ENCODE data around the gene LARP4B. TPM values are rescaled to one million over a fixed set of nuclear protein-coding genes. Genes with fewer than 3 reads are reported as not detected.

LARP4B gene
- polyA plus RNA-seq, 1 donor from 2014 or later, result 14.2 TPM

DNA sequence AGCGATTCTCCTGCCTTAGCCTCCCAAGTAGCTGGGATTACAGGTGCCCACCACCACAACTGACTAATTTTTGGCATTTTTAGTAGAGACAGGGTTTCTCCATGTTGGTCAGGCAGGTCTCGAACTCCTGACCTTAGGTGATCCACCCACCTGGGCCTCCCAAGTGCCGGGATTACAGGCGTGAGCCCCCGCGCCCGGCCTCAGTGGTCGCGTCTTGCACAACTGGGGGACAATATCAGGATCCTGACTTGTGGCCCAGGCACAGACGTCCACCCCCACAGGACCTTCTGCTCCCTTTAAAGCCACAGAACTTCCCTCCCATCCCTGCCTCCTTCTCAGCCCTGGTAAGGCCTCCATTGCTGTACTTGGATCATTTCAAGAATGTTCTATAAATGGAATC is 16.8 kb upstream of the LARP4B start:
- Histone ChIP-seq H3K9me2 (ENCODE audit: insufficient read depth, low read length) (no peaks in the 10 kb centered on the region), H3K27ac (ENCODE audit: low read length) (no peak overlapping the region), H3K9ac (ENCODE audit: low read length) (no peak overlapping the region), H3K36me3 (ENCODE audit: insufficient read depth, low read length) (no peaks in the 10 kb centered on the region), H3K27me3 (ENCODE audit: insufficient read depth, low read depth, low read length) (no peaks in the 10 kb centered on the region), H3K4me2 (ENCODE audit: low read length) (no peak overlapping the region), H3K4me3 (ENCODE audit: low read length) (no peak overlapping the region), H3K9me3 (ENCODE audit: low read length) (no peaks in the 10 kb centered on the region), H2AFZ (ENCODE audit: low read depth, low read length) (no peak overlapping the region), H4K20me1 (ENCODE audit: insufficient read depth) (no peaks in the 10 kb centered on the region), H3K79me2 (replicated peaks; ENCODE audit: insufficient read depth, low read length) (no peaks in the 10 kb centered on the region), H3F3A (ENCODE audit: insufficient read depth, low read length, poor library complexity, severe bottlenecking) (no peaks in the 10 kb centered on the region)
- no peak for TF ChIP-seq MXI1 (conservative IDR thresholded peaks at IDR 0.05; ENCODE audit: poor library complexity, severe bottlenecking)

DNA sequence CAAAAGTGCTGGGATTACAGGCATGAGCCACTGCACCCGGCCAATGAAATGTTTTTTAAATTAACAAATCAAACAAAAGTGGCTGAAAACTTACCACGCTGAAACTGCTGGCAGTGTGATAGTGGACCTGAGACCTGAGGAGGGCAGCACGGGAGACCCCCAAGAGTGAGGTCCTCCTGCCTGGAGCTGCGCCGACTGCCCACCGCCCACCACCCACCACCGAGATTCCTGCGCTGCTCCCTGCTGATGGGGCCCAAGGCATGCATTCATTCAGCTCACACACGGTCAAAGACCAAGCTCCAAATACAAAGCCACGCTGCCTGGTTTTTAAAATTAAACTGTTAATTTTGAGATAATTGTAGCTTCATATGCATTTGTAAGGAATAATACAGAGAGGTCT is 16.4 kb upstream of the LARP4B start:
- no peaks in the 10 kb centered on the region for H3K79me2 ChIP-seq (replicated peaks; ENCODE audit: insufficient read depth, low read length)
- no peak overlapping the region for H3K9ac ChIP-seq (ENCODE audit: low read length)
- no peaks in the 10 kb centered on the region for H3K27me3 ChIP-seq (ENCODE audit: insufficient read depth, low read depth, low read length)
- no peaks in the 10 kb centered on the region for H3K9me2 ChIP-seq (ENCODE audit: insufficient read depth, low read length)
- H4K20me1 ChIP-seq (ENCODE audit: insufficient read depth), result no peaks in the 10 kb centered on the region
- H3K4me2 ChIP-seq (ENCODE audit: low read length), result no peak overlapping the region
- H3K4me3 ChIP-seq (ENCODE audit: low read length), result no peak overlapping the region
- H3K9me3 ChIP-seq (ENCODE audit: low read length), result no peaks in the 10 kb centered on the region
- H3K36me3 ChIP-seq (ENCODE audit: insufficient read depth, low read length), result no peaks in the 10 kb centered on the region
- TF ChIP-seq MXI1 (conservative IDR thresholded peaks at IDR 0.05; ENCODE audit: poor library complexity, severe bottlenecking), result no peak
- no peak for TF ChIP-seq TAF1 (IDR thresholded peaks at IDR 0.05; ENCODE audit: low read depth)
- TF ChIP-seq EZH2 (IDR thresholded peaks at IDR 0.05; ENCODE audit: borderline replicate concordance, insufficient read depth, low read length, poor library complexity, severe bottlenecking), result no peak
- TF ChIP-seq, protein P1, sequence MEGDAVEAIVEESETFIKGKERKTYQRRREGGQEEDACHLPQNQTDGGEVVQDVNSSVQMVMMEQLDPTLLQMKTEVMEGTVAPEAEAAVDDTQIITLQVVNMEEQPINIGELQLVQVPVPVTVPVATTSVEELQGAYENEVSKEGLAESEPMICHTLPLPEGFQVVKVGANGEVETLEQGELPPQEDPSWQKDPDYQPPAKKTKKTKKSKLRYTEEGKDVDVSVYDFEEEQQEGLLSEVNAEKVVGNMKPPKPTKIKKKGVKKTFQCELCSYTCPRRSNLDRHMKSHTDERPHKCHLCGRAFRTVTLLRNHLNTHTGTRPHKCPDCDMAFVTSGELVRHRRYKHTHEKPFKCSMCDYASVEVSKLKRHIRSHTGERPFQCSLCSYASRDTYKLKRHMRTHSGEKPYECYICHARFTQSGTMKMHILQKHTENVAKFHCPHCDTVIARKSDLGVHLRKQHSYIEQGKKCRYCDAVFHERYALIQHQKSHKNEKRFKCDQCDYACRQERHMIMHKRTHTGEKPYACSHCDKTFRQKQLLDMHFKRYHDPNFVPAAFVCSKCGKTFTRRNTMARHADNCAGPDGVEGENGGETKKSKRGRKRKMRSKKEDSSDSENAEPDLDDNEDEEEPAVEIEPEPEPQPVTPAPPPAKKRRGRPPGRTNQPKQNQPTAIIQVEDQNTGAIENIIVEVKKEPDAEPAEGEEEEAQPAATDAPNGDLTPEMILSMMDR (IDR thresholded peaks at IDR 0.05; ENCODE audit: poor library complexity, severe bottlenecking), result no peak
- no peak for TF ChIP-seq EP300 (conservative IDR thresholded peaks at IDR 0.05; ENCODE audit: poor library complexity, severe bottlenecking)
- TF ChIP-seq, protein P2, sequence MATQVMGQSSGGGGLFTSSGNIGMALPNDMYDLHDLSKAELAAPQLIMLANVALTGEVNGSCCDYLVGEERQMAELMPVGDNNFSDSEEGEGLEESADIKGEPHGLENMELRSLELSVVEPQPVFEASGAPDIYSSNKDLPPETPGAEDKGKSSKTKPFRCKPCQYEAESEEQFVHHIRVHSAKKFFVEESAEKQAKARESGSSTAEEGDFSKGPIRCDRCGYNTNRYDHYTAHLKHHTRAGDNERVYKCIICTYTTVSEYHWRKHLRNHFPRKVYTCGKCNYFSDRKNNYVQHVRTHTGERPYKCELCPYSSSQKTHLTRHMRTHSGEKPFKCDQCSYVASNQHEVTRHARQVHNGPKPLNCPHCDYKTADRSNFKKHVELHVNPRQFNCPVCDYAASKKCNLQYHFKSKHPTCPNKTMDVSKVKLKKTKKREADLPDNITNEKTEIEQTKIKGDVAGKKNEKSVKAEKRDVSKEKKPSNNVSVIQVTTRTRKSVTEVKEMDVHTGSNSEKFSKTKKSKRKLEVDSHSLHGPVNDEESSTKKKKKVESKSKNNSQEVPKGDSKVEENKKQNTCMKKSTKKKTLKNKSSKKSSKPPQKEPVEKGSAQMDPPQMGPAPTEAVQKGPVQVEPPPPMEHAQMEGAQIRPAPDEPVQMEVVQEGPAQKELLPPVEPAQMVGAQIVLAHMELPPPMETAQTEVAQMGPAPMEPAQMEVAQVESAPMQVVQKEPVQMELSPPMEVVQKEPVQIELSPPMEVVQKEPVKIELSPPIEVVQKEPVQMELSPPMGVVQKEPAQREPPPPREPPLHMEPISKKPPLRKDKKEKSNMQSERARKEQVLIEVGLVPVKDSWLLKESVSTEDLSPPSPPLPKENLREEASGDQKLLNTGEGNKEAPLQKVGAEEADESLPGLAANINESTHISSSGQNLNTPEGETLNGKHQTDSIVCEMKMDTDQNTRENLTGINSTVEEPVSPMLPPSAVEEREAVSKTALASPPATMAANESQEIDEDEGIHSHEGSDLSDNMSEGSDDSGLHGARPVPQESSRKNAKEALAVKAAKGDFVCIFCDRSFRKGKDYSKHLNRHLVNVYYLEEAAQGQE (IDR thresholded peaks at IDR 0.05; ENCODE audit: borderline replicate concordance), result no peak
- no peak overlapping the region for H2AFZ ChIP-seq (ENCODE audit: low read depth, low read length)
- no peak overlapping the region for H3K27ac ChIP-seq (ENCODE audit: low read length)
- H3F3A ChIP-seq (ENCODE audit: insufficient read depth, low read length, poor library complexity, severe bottlenecking), result no peaks in the 10 kb centered on the region

DNA sequence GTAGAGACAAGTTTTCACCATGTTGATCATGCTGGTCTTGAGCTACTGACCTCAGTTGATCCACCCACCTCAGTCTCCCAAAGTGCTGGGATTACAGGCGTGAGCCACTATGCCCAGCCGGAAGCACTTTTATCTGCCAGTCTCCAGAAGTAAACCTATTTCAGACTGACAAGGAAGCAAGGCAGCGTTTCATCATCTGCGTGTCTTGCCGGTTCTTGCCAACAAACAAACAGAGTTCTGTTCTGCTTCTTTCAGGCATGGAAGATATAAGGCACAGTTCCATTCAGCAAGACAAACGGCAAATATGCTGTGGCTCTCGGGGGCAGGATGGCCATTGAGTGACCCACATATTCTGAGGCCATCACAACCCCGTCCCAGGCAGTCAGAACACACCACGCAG is 15.5 kb upstream of the LARP4B start:
- Histone ChIP-seq H3K4me3 (ENCODE audit: low read length) (no peak overlapping the region), H3K9me3 (ENCODE audit: low read length) (no peaks in the 10 kb centered on the region), H2AFZ (ENCODE audit: low read depth, low read length) (no peak overlapping the region), H4K20me1 (ENCODE audit: insufficient read depth) (no peaks in the 10 kb centered on the region), H3K9me2 (ENCODE audit: insufficient read depth, low read length) (no peaks in the 10 kb centered on the region), H3F3A (ENCODE audit: insufficient read depth, low read length, poor library complexity, severe bottlenecking) (no peaks in the 10 kb centered on the region), H3K36me3 (ENCODE audit: insufficient read depth, low read length) (no peaks in the 10 kb centered on the region), H3K27ac (ENCODE audit: low read length) (no peak overlapping the region), H3K27me3 (ENCODE audit: insufficient read depth, low read depth, low read length) (no peaks in the 10 kb centered on the region), H3K4me2 (ENCODE audit: low read length) (no peak overlapping the region), H3K79me2 (replicated peaks; ENCODE audit: insufficient read depth, low read length) (no peaks in the 10 kb centered on the region), H3K9ac (ENCODE audit: low read length) (no peak overlapping the region)
- TF ChIP-seq, protein P2 (IDR thresholded peaks at IDR 0.05; ENCODE audit: borderline replicate concordance), result no peak
- no peak for TF ChIP-seq MXI1 (conservative IDR thresholded peaks at IDR 0.05; ENCODE audit: poor library complexity, severe bottlenecking)
- TF ChIP-seq EP300 (conservative IDR thresholded peaks at IDR 0.05; ENCODE audit: poor library complexity, severe bottlenecking), result no peak
- no peak for TF ChIP-seq TAF1 (IDR thresholded peaks at IDR 0.05; ENCODE audit: low read depth)
- no peak for TF ChIP-seq EZH2 (IDR thresholded peaks at IDR 0.05; ENCODE audit: borderline replicate concordance, insufficient read depth, low read length, poor library complexity, severe bottlenecking)
- no peak for TF ChIP-seq RAD21 (conservative IDR thresholded peaks at IDR 0.05)
- TF ChIP-seq POLR2AphosphoS5 (IDR thresholded peaks at IDR 0.05), result no peak
- TF ChIP-seq, protein P1 (IDR thresholded peaks at IDR 0.05; ENCODE audit: poor library complexity, severe bottlenecking), result no peak
- TF ChIP-seq SMC3 (conservative IDR thresholded peaks at IDR 0.05; ENCODE audit: poor library complexity), result no peak
